Thyroid gland (tissue), 4 donors: ENCODE measurements around the gene ACTL10. TPM values are rescaled to one million over a fixed set of nuclear protein-coding genes. Genes with fewer than 3 reads are reported as not detected.

ENCODE experiments used
- DNase-seq, 2 donors: peaks; one replicate each; pipeline ENCODE4 v3.0.0-alpha.2; 2019
- H3K27ac ChIP-seq, 3 donors: fragments of 200-600 bp; sonication (generic); 1 replicate in 2 of 3; 2 replicates in 1 of 3; pipeline ENCODE4 v1.5.1; 2016 to 2019; ENCODE audit warnings: mild to moderate bottlenecking in 1 of 3, moderate library complexity in 1 of 3
- H3K27me3 ChIP-seq: fragments of 200-600 bp; sonication (generic); one replicate; pipeline ENCODE4 v1.5.1; 2019
- H3K36me3 ChIP-seq, 2 donors: fragments of 200-600 bp; sonication (generic); one replicate each; pipeline ENCODE4 v1.5.1; 2016 to 2019
- H3K4me1 ChIP-seq, 2 donors: fragments of 200-600 bp; sonication (generic); one replicate each; pipeline ENCODE4 v1.5.1; 2017 to 2019
- H3K4me3 ChIP-seq, 3 donors: fragments of 200-600 bp; sonication (generic); replicated peaks in 1 of 3; 1 replicate in 2 of 3; 2 replicates in 1 of 3; pipeline ENCODE4 v1.5.1; 2016; ENCODE audit warnings: mild to moderate bottlenecking in 1 of 3
- H3K9me3 ChIP-seq: fragments of 200-600 bp; sonication (generic); one replicate; pipeline ENCODE4 v1.5.1; 2017
- CTCF ChIP-seq, 6 experiments: fragments of 200-600 bp in 3 of 6; fragments of 450-650 bp in 3 of 6; sonication (generic) in 3 of 6; IDR thresholded peaks; one replicate each; pipeline ENCODE4 v1.5.1; 2016 to 2019; ENCODE audit warnings: antibody characterized with exemption in 6 of 6, mild to moderate bottlenecking in 2 of 6, inconsistent platforms in 1 of 6, moderate library complexity in 1 of 6
- POLR2A ChIP-seq, 2 donors: fragments of 450-650 bp; IDR thresholded peaks; one replicate each; pipeline ENCODE4 v1.6.1; 2017; ENCODE audit warnings: antibody characterized with exemption in 2 of 2, mild to moderate bottlenecking in 2 of 2, moderate library complexity in 1 of 2
- WGBS, 2 donors: methylation state at CpG; one replicate each; pipeline ENCODE4 v1.1.5; 2017; 5-methylcytosine and 5-hydroxymethylcytosine counted together
- intact Hi-C: fragments of 100-400 bp; cut with DNase I; formaldehyde crosslinking; loops from one replicate; pipeline ENCODE4 v1.15.1; 2023
- total RNA-seq, 4 donors: library from RNA; depleted of rRNA; stranded (reverse); fragments of >200 nt; gene quantifications; one replicate each; pipeline ENCODE4 v1.2.3, GENCODE V29; 2016

ACTL10 gene
- total RNA-seq, 4 donors from 2014 or later: 2.1 to 3.9 (median 2.6) TPM

GRCh38 chr20:33681288-33681687 is 14.5 kb downstream of the ACTL10 start:
- intact Hi-C loops: no loop called here
- WGBS, 2 donors: 81 to 89% methylated on average over 5 of the region's 5 CpGs
- Histone ChIP-seq H3K36me3 (no peaks in the 10 kb centered on the region), H3K27ac (no peak overlapping the region), H3K4me3 (no peak overlapping the region), H3K27me3 (no peaks in the 10 kb centered on the region), H3K4me1 (peaks cover 0 to 8% of the 10 kb centered on the region in 2 donors), H3K9me3 (no peaks in the 10 kb centered on the region)
- TF ChIP-seq POLR2A (IDR thresholded peaks at IDR 0.05) (no peak), CTCF (IDR thresholded peaks at IDR 0.05) (no peak)
- DNase-seq: no peak

GRCh38 chr20:33681728-33682353 is 15.1 kb downstream of the ACTL10 start:
- Histone ChIP-seq H3K27ac (no peak overlapping the region), H3K4me3 (no peak overlapping the region), H3K27me3 (no peaks in the 10 kb centered on the region), H3K4me1 (peaks cover 0 to 11% of the 10 kb centered on the region in 2 donors), H3K36me3 (no peaks in the 10 kb centered on the region), H3K9me3 (no peaks in the 10 kb centered on the region)
- intact Hi-C loops: no loop called here
- TF ChIP-seq POLR2A (IDR thresholded peaks at IDR 0.05) (no peak), CTCF (IDR thresholded peaks at IDR 0.05) (no peak)
- 76 to 86% methylated on average over 9 of the region's 9 CpGs for WGBS, 2 donors
- DNase-seq: no peak

GRCh38 chr20:33684533-33685327 is 18.0 kb downstream of the ACTL10 start:
- no peak for DNase-seq
- Histone ChIP-seq H3K4me3 (no peak overlapping the region), H3K36me3 (no peaks in the 10 kb centered on the region), H3K27ac (no peak overlapping the region), H3K9me3 (no peaks in the 10 kb centered on the region), H3K4me1 (peaks cover 5 to 27% of the 10 kb centered on the region in 2 donors), H3K27me3 (no peaks in the 10 kb centered on the region)
- intact Hi-C loops: no loop called here
- TF ChIP-seq CTCF (IDR thresholded peaks at IDR 0.05) (no peak), POLR2A (IDR thresholded peaks at IDR 0.05) (no peak)
- WGBS, 2 donors: 48 to 55% methylated on average over 9 to 10 of the region's 10 CpGs

- no peak for TF ChIP-seq POLR2A (IDR thresholded peaks at IDR 0.05)
- no peak for TF ChIP-seq CTCF (IDR thresholded peaks at IDR 0.05)
- 9 to 12% methylated on average over 7 to 9 of the region's 53 CpGs for WGBS, 2 donors
- Histone ChIP-seq H3K4me1 (peaks cover 5 to 27% of the 10 kb centered on the region in 2 donors), H3K4me3 (peak overlapping the region in 1 of 3 donors; percentile 12), H3K27ac (no peak overlapping the region), H3K27me3 (no peaks in the 10 kb centered on the region), H3K9me3 (no peaks in the 10 kb centered on the region), H3K36me3 (no peaks in the 10 kb centered on the region)
- intact Hi-C loops: no loop called here
- DNase-seq: peak in 1 of 2 donors; percentile 11
Observed at GRCh38 chr20:33685328-33686099, 18.8 kb downstream of the ACTL10 start.
